Uterus (tissue), 4 donors: ENCODE measurements around the gene BAG2. TPM values are rescaled to one million over a fixed set of nuclear protein-coding genes. Genes with fewer than 3 reads are reported as not detected.

ENCODE experiments used
- DNase-seq, 2 donors: peaks; one replicate each; pipeline ENCODE4 v3.0.0-alpha.2; 2019 to 2020
- H3K27ac ChIP-seq, 2 donors: fragments of 200-600 bp; sonication (generic); 1 replicate in 1 of 2; 2 replicates in 1 of 2; pipeline ENCODE4 v1.5.1; 2016 to 2018
- H3K27me3 ChIP-seq, 2 donors: fragments of 200-600 bp; sonication (generic); one replicate each; pipeline ENCODE4 v1.5.1; 2018 to 2019; ENCODE audit warnings: control low read depth in 1 of 2
- H3K36me3 ChIP-seq, 2 donors: fragments of 200-600 bp; sonication (generic); one replicate each; pipeline ENCODE4 v1.5.1; 2019; ENCODE audit warnings: control low read depth in 1 of 2
- H3K4me1 ChIP-seq, 2 donors: fragments of 200-600 bp; sonication (generic); one replicate each; pipeline ENCODE4 v1.5.1; 2018 to 2019; ENCODE audit warnings: control low read depth in 1 of 2
- H3K4me3 ChIP-seq, 2 donors: fragments of 200-600 bp; sonication (generic); 1 replicate in 1 of 2; 2 replicates in 1 of 2; pipeline ENCODE4 v1.5.1; 2018 to 2019; ENCODE audit warnings: mild to moderate bottlenecking in 1 of 2
- H3K9me3 ChIP-seq, 2 donors: fragments of 200-600 bp; sonication (generic); one replicate each; pipeline ENCODE4 v1.5.1; 2019; ENCODE audit warnings: control low read depth in 1 of 2
- POLR2A ChIP-seq, 2 donors: fragments of 450-650 bp; IDR thresholded peaks; one replicate each; pipeline ENCODE4 v1.6.1; 2016; ENCODE audit warnings: antibody characterized with exemption in 2 of 2, mild to moderate bottlenecking in 1 of 2, moderate library complexity in 1 of 2
- intact Hi-C: fragments of 100-400 bp; cut with DNase I; formaldehyde crosslinking; loops from one replicate; pipeline ENCODE4 v1.15.1; 2023; ENCODE audit warnings: low total_unique reads
- total RNA-seq, 4 donors: library from RNA; depleted of rRNA in 3 of 4; stranded (reverse); fragments of >200 nt in 3 of 4; gene quantifications; one replicate each; pipeline versions ENCODE4 v1.1.0 to v1.2.4, GENCODE V29; 2014 to 2023
- TF ChIP-seq, protein P1 (sequence below), 4 experiments: fragments of 200-600 bp in 2 of 4; fragments of 450-650 bp in 2 of 4; sonication (generic) in 2 of 4; IDR thresholded peaks; one replicate each; pipeline ENCODE4 v1.5.1; 2016 to 2019; ENCODE audit warnings: antibody characterized with exemption in 4 of 4, mild to moderate bottlenecking in 2 of 4, moderate library complexity in 1 of 4
- donor health status: DM: yes; HTN: yes; CAD: no.

The BAG2 gene
- total RNA-seq = 10 to 100 TPM; 23.2 to 31.7 (median 26.9) TPM

DNA sequence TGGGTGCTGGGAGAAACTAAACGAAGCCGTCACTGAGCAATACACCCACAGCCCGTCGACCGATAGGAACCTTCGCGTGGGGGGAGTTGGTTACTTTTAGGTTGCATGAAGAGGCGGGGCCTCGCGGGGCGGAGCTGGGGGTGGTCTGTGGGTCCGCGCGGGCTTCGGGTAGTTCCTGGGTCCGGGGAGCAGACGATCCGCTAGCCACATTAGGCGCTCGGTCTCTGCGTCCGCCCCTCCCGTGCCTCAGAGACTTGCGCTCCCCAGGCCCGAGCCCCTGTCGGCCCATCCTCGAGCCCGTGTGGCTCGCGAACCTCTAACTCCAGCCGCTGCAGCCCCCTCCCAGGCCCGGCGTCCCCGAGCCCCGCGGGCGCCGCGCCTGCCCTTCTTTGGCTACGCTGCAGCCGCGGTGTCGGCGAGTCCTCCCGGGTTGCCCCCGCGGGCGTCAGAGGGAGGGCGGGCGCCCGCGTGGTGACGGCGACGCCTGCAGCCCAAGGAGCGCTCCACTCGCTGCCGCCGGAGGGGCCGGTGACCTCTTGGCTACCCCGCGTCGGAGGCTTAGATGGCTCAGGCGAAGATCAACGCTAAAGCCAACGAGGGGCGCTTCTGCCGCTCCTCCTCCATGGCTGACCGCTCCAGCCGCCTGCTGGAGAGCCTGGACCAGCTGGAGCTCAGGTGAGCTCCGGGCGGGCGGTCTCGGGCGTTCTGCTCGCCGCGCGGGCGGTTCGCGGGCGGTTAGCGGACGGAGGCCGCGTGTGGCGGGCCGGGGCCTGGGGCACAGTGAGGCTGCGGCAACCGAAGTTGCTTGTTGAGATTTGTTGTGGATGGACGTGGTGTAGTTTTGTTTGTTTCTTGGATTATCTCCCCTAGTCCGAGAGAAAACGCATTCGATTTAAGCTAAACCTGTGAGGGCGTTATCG lies at the start of gene BAG2:
BAG2 (plus strand) TSS at position 191 of the 920 bp plus-strand sequence; CDS start at position 563, 372 bp downstream.
- TF ChIP-seq POLR2A (IDR thresholded peaks at IDR 0.05) = peak; percentile 79 to 90
- TF ChIP-seq, protein P1, sequence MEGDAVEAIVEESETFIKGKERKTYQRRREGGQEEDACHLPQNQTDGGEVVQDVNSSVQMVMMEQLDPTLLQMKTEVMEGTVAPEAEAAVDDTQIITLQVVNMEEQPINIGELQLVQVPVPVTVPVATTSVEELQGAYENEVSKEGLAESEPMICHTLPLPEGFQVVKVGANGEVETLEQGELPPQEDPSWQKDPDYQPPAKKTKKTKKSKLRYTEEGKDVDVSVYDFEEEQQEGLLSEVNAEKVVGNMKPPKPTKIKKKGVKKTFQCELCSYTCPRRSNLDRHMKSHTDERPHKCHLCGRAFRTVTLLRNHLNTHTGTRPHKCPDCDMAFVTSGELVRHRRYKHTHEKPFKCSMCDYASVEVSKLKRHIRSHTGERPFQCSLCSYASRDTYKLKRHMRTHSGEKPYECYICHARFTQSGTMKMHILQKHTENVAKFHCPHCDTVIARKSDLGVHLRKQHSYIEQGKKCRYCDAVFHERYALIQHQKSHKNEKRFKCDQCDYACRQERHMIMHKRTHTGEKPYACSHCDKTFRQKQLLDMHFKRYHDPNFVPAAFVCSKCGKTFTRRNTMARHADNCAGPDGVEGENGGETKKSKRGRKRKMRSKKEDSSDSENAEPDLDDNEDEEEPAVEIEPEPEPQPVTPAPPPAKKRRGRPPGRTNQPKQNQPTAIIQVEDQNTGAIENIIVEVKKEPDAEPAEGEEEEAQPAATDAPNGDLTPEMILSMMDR (IDR thresholded peaks at IDR 0.05) = peak; percentile 11 to 54 (median 24)
- H3K9me3 ChIP-seq = no peaks in the 10 kb centered on the region
- no peaks in the 10 kb centered on the region for H3K27me3 ChIP-seq
- H3K4me1 ChIP-seq = no peaks in the 10 kb centered on the region
- intact Hi-C loops = loop anchor here (10.0 kb wide), 1 partner anchor 142 kb away; the partner anchor contains the start of gene PRIM2
- peak within 1 kb of the TSS; percentile 55 to 83 for H3K4me3 ChIP-seq
- DNase-seq = peak; percentile 93 to 97
- H3K27ac ChIP-seq = peak within 1 kb of the TSS; percentile 98
- no peaks in the 10 kb centered on the region for H3K36me3 ChIP-seq

DNA sequence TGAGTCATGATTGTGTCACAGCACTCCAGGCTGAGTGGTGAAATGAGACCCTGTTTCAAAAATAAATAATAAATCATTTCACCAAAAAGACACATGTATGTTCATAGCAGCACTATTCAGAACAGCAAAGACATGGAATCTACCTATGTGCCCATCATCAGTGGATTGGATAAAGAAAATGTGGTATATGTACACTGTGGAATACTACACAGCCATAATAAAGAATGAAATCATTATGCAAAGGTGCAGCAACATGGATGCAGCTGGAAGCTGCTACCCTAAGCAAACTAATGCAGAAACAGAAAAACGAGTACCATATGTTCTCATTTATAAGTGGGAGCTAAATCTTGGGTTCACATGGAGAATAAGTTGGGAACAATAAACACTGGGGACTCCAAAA lies 49.0 kb upstream of the BAG2 start:
- TF ChIP-seq, protein P1 (IDR thresholded peaks at IDR 0.05) = no peak
- TF ChIP-seq POLR2A (IDR thresholded peaks at IDR 0.05) = no peak
- Histone ChIP-seq H3K27me3 (no peaks in the 10 kb centered on the region), H3K27ac (no peak overlapping the region), H3K9me3 (no peaks in the 10 kb centered on the region), H3K36me3 (no peaks in the 10 kb centered on the region), H3K4me1 (no peaks in the 10 kb centered on the region), H3K4me3 (no peak overlapping the region)
- no peak for DNase-seq
- intact Hi-C loops = no loop called here

DNA sequence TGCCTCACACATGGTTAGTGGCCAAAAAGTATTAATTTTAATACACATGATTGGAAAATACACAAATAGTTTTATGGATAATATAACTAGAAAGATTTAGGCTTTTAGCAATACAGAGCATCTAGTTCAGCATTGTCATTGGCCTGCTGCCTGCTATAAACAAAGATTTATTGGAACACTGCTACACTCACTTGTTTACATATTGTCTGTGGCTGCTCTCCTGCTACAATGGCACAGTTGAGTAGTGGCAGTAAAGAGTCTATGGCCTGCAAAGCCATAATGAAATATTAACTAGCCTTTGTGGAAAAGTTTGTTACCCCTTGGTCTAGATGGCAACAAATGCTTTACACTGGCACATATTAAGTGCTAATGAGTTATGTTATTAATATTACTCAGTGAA lies 44.4 kb upstream of the BAG2 start:
- Histone ChIP-seq H3K9me3 (no peaks in the 10 kb centered on the region), H3K27ac (no peak overlapping the region), H3K36me3 (no peaks in the 10 kb centered on the region), H3K27me3 (no peaks in the 10 kb centered on the region), H3K4me1 (peaks cover 0 to 6% of the 10 kb centered on the region in 2 donors), H3K4me3 (no peak overlapping the region)
- intact Hi-C loops = no loop called here
- no peak for DNase-seq
- TF ChIP-seq POLR2A (IDR thresholded peaks at IDR 0.05) = no peak
- TF ChIP-seq, protein P1 (IDR thresholded peaks at IDR 0.05) = no peak

DNA sequence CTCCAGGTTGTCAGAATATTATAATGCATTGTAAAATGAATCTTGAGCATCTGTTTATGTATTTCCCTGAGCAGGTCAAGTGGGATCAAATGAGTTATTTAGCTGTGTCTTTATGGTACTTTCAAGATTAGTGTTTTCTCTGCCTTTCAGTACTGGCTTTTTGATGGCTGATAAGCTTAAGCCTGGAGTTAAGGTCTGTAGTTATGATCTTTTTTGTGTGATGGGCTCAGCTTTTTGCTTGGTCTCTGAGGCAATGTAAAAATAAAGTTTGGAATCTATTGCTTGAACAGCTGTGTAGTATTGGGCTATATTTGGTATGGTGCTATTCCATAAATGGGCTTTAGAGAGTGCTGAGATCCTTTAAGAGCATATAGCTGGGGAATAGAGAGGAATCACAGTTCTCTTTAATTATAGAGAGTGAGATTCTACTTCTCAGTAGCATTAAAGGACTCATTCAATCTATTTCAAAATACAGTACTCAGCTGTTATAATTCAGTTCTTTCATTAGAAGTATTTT lies 41.4 kb upstream of the BAG2 start:
- TF ChIP-seq, protein P1 (IDR thresholded peaks at IDR 0.05) = peak in 1 of 4 experiments; percentile 9
- no peak for TF ChIP-seq POLR2A (IDR thresholded peaks at IDR 0.05)
- Histone ChIP-seq H3K27me3 (no peaks in the 10 kb centered on the region), H3K9me3 (no peaks in the 10 kb centered on the region), H3K4me1 (peaks cover 0 to 6% of the 10 kb centered on the region in 2 donors), H3K36me3 (no peaks in the 10 kb centered on the region), H3K27ac (peak overlapping the region in 1 of 2 donors; percentile 17), H3K4me3 (no peak overlapping the region)
- no peak for DNase-seq
- intact Hi-C loops = no loop called here

DNA sequence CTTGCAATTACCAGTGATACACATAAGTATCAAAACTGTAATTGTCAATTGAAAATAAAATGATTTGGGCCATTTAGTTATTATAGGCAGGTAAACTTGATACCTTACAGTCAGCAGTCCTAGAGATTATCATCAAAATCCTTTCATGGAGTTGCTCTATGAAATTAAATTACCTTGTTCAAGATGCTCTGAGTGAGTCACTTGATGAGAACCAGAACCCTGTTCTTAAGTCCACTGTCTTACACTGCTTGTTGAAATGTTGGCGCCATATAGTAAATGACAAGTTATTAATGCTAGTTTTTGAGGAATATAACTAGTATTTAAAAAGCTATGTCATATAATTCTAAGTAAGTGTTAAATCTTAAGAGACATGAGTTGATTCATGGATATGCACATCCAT lies 37.2 kb upstream of the BAG2 start:
- Histone ChIP-seq H3K36me3 (no peaks in the 10 kb centered on the region), H3K4me1 (peaks cover 0 to 6% of the 10 kb centered on the region in 2 donors), H3K27ac (no peak overlapping the region), H3K27me3 (no peaks in the 10 kb centered on the region), H3K4me3 (no peak overlapping the region), H3K9me3 (no peaks in the 10 kb centered on the region)
- no peak for DNase-seq
- intact Hi-C loops = no loop called here
- TF ChIP-seq, protein P1 (IDR thresholded peaks at IDR 0.05) = no peak
- TF ChIP-seq POLR2A (IDR thresholded peaks at IDR 0.05) = no peak
